Epithelial cell of proximal tubule (primary cell): ENCODE data around the gene MSH5. TPM values are rescaled to one million over a fixed set of nuclear protein-coding genes. Genes with fewer than 3 reads are reported as not detected.

ENCODE experiments used
- DNase-seq: peaks from one replicate; pipeline ENCODE4 v3.0.0-alpha.2; 2011; ENCODE audit warnings: low read depth
- H3K4me3 ChIP-seq: 2 replicates; pipeline ENCODE4 v1.5.1; 2011; ENCODE audit warnings: low read depth, mild to moderate bottlenecking, low read length
- total RNA-seq: library from RNA; depleted of rRNA; stranded (reverse); fragments of >200 nt; gene quantifications from 2 replicates; pipeline ENCODE4 v1.2.3, GENCODE V29; 2015
- TF ChIP-seq, protein P1 (sequence below): conservative IDR thresholded peaks from 2 replicates; pipeline ENCODE4 v1.5.1; 2012; ENCODE audit warnings: low read depth, mild to moderate bottlenecking, low read length

MSH5 gene
- total RNA-seq, 1 donor from 2014 or later, result 30.4 TPM

DNA sequence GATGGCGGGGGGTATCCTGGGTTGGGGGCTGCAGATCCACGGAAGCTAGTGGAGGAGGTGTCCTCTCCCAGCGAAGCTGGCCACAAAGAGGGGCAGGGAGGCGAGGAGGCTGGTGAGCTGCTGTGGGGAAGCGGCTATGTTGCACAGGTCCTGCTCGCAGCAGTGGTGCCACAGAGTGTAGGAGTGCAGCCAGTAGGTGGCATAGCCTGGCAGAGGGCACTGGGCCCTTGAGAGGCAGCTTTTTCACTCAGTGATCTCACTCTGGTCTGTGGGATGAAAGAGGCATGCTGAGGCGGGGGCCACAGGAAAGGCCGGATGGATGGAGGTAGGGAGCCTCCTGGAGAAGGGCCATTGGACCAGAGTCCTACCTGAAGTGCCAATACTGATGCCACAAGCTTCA is 27.5 kb upstream of the MSH5 start:
- TF ChIP-seq, protein P1, sequence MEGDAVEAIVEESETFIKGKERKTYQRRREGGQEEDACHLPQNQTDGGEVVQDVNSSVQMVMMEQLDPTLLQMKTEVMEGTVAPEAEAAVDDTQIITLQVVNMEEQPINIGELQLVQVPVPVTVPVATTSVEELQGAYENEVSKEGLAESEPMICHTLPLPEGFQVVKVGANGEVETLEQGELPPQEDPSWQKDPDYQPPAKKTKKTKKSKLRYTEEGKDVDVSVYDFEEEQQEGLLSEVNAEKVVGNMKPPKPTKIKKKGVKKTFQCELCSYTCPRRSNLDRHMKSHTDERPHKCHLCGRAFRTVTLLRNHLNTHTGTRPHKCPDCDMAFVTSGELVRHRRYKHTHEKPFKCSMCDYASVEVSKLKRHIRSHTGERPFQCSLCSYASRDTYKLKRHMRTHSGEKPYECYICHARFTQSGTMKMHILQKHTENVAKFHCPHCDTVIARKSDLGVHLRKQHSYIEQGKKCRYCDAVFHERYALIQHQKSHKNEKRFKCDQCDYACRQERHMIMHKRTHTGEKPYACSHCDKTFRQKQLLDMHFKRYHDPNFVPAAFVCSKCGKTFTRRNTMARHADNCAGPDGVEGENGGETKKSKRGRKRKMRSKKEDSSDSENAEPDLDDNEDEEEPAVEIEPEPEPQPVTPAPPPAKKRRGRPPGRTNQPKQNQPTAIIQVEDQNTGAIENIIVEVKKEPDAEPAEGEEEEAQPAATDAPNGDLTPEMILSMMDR, result peak; percentile 54
- no peak for DNase-seq
- H3K4me3 ChIP-seq, result no peak overlapping the region

DNA sequence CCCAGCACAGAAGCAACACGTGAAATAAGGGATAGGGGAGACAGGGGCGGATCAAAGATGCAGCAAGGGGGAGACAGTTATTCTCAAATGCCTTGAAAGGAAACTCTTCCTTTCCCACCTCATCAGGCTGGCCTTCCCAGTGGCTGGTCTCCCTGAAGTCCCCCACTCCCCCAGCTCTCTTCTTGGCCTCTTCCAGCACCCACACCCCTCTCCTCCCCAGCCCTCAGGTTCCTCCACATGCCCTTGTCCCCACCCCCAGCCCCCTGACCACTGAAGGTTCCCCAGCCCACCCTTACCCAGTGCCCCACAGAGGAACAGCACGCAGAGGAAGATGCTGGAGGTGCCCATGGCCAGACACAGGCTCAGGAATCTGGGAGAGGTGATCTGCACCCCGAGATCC is 26.3 kb upstream of the MSH5 start:
- H3K4me3 ChIP-seq, result no peak overlapping the region
- DNase-seq, result no peak
- TF ChIP-seq, protein P1, result no peak

DNA sequence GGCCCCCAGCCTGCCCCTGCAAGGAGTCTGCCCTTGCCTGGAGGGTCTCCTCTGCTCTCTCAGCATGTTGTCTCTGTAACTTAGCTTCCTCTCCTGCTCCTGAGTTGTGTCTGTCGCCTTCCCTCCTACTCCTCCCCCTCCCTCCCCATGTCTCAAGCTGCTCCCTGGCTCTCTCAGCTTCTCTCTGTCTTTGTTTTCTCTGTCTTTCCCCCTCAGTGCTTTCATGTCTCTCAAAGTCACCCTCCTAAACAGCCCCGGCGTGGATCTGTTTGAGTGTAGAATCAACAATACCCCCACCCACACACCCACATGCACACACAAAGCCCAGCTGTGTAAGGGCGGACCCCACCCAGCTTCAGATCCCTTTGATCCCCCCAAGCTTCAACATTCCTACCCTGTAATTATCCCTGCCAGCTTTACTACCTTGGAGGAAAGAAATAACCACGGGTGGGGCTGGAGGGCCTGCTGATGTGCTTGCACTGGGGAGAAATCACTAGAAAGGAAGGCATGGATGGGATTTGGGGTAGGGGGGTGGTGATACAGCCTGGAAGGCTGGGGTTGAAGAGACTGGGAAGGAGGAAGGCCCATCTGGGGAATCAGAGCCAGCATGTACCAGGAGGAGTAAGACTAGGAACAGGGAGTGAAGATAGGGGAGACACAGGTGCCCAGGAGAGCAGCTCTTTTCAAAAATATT is 25.7 kb upstream of the MSH5 start:
- no peak for DNase-seq
- TF ChIP-seq, protein P1, result no peak
- no peak overlapping the region for H3K4me3 ChIP-seq

DNA sequence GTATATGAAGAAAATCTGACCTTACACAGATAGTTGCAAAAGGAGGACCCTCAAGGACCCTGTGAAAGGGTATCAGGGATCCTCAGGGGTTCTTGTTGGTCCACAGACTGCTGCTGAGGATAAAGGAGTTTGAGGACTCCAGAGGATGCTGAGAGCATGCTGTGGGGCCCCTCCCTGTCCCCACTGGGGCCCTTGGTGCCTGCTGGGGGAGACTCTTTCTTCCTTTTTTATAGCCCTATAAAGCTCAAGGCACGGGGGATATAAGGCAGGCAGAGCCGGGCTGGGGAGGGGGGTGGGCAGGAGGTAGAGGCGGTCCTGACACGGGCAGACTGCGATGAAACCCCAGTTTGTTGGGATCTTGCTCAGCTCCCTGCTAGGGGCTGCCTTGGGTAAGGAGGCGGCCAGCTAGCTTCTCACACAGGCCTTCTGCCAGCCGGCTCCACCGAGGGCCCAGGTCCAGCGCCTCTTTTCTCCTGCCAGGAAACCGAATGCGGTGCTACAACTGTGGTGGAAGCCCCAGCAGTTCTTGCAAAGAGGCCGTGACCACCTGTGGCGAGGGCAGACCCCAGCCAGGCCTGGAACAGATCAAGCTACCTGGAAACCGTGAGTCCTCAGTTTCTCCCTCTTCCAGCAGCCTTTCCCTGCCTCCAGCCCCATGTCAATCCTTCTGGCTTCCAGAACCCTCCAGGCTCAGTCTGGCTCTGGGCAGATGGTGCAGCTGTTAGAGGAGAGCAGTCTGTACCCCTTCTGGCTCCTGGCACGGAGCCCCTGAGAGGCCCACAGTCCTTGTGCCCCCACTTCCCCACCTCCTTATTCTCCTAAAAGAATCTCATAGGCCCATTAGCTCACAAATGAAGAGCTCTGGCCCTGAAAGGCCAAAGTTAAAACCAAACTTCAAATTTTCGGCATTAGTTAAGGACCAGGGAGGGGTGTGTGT is 24.5 kb upstream of the MSH5 start, which contains the start of gene LY6G6D:
Gene LY6G6D (plus strand): TSS at position 327 of the 937 bp plus-strand sequence. CDS start 8 bp downstream, at position 335.
- DNase-seq, result no peak
- TF ChIP-seq, protein P1, result no peak
- no peak within 1 kb of the TSS for H3K4me3 ChIP-seq

DNA sequence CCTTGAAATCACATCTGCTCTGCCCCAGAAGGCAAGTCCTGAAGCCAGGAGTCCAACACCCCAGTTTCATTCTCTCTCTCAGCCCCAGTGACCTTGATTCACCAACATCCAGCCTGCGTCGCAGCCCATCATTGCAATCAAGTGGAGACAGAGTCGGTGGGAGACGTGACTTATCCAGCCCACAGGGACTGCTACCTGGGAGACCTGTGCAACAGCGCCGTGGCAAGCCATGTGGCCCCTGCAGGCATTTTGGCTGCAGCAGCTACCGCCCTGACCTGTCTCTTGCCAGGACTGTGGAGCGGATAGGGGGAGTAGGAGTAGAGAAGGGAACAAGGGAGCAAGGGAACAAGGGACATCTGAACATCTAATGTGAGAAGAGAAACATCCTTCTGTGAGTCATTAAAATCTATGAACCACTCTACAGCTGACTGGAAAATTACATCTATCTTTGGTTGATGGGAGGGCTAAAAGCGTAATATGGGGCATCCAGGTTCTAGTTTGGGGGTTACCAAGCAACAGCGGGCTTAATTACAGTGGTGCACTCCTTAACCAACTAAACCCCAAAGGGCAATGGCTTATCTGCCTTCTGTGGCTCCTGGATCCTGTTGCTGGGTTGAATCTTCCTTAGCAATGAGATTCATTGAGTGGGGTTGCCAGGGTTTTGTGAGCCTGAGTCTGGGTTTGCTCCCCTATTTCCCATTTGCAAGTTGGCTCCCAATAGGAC is 22.1 kb upstream of the MSH5 start:
- TF ChIP-seq, protein P1, result peak; percentile 20
- H3K4me3 ChIP-seq, result no peak overlapping the region
- DNase-seq, result no peak

DNA sequence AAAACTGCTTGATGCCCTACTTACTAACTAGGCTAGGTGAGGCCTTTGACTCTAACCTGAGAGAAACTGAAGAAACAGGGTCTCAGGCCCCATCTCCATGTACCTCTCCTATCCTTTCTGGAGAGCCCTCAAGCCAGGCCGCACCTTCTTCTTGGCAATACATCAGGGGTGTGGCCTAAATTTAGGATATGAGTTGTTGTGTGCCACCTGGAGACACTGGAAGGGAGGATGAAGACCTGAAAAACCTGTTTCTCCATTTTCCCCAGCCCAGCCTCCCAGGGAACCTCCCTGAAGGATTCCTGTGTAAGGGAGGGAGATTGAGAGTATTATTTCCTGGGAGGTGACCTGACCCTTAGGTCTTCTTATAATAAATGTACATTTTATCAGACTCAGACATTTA is 21.5 kb upstream of the MSH5 start:
- TF ChIP-seq, protein P1, result no peak
- H3K4me3 ChIP-seq, result no peak overlapping the region
- DNase-seq, result no peak
